Upper lobe of right lung (tissue), 1 donor: ENCODE data around the gene HSF2BP. TPM values are rescaled to one million over a fixed set of nuclear protein-coding genes. Genes with fewer than 3 reads are reported as not detected.

ENCODE experiments used
- ATAC-seq: fragments of 200-7000 bp; cut with Tn5 transposase; one replicate; pipeline ENCODE4 v1.9.1; 2020; ENCODE audit warnings: mild to moderate bottlenecking, moderate library complexity
- DNase-seq: peaks from one replicate; pipeline ENCODE4 v3.0.0-alpha.2; 2020
- H3K27ac ChIP-seq: fragments of 200-600 bp; one replicate; pipeline ENCODE4 v1.8.0; 2022
- H3K27me3 ChIP-seq: fragments of 200-600 bp; one replicate; pipeline ENCODE4 v1.8.0; 2022; ENCODE audit warnings: mild to moderate bottlenecking
- H3K36me3 ChIP-seq: fragments of 200-600 bp; one replicate; pipeline ENCODE4 v1.8.0; 2022
- H3K4me1 ChIP-seq: fragments of 200-600 bp; one replicate; pipeline ENCODE4 v1.8.0; 2022
- H3K4me3 ChIP-seq: fragments of 200-600 bp; one replicate; pipeline ENCODE4 v1.8.0; 2022; ENCODE audit warnings: mild to moderate bottlenecking
- H3K9me3 ChIP-seq: fragments of 200-600 bp; one replicate; pipeline ENCODE4 v1.8.0; 2022
- CTCF ChIP-seq: fragments of 200-600 bp; IDR thresholded peaks from one replicate; pipeline ENCODE4 v1.8.0; 2022; ENCODE audit warnings: antibody characterized with exemption
- intact Hi-C: fragments of 100-400 bp; cut with DNase I; formaldehyde crosslinking; loops from one replicate; pipeline ENCODE4 v1.11.0; 2022
- total RNA-seq: library from RNA; stranded (reverse); fragmentation: NEBNext Ultra II Directional; extraction: Animal tissue kit (Norgen Biotek cat#: 25700); gene quantifications from one replicate; pipeline ENCODE4 v1.2.1, GENCODE V29; 2021
- donor health status: DM: no; HTN: yes; CAD: no; lungs with severe emphysema.

The HSF2BP gene
- total RNA-seq, 1 donor from 2014 or later, result 0.41 TPM

DNA sequence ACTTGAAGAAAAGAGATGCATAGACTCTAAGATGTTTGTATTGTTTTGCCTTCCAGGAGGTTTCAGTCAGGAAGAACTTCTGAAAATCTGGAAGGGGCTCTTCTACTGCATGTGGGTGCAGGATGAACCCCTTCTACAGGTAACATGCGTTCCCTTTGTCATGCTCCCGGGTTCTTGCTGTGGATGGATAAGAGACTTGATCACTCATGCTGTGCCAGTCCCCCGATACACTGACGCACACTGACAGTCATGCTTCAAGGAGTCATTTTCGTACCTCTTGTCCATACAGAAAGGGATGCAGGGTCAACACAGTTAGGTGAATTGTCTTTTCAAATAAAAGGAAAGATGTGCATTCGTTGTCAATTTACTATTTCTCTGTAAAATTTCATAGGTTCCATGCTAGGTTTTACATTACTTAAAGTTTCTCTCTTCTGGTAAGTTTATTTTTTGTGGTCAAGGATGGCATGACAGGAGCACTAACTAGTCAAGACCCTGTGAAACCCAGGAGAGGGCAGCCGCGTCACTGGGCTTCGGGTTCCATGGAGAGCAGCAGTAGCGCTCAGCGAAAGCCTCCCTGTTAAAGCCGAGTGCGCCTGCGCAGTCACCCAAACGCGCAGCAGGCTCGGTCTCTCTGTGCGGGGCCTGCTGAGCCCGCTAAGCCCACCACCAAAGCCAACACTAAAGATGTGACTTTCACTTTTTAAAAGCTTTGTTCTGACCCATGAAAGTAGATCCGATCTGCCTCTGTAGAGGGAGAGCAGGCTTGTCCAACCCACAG is 10.7 kb upstream of the HSF2BP start:
- Histone ChIP-seq H3K27me3 (no peaks in the 10 kb centered on the region), H3K9me3 (no peaks in the 10 kb centered on the region)
- DNase-seq, result no peak

DNA sequence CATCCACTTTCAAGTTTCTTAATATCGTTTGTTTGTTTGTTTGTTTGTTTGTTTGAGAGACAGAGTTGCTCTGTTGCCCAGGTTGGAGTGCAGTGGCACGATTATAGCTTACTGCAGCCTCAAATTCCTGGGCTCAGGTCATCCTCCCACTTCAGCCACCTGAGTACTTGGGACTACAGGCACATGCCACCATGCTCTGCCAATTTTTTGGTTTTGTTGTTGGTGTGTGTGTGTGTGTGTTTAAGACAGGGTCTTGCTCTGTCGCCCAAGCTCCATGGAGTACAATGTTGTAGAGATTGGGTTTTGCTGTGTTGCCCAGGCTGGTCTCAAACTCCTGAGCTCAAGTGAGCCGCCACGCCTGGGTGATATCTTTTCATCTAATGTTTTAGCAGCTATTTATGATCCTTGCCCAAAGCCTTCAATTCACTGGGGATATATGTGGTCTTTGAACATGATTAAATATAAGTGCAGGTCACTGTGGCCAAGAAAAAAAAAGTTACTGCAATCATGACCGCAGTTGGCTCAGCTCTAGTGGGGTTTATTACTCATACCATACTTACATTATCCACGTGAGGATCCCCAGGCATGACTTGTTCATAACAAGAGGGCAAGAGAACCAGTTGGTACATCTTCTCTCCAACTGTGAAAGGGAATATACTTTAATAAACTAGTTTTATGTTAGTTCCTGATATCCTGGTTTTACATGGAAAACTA is 8.1 kb upstream of the HSF2BP start:
- intact Hi-C loops, result no loop called here
- no peak for ATAC-seq
- TF ChIP-seq CTCF, result no peak
- Histone ChIP-seq H3K27ac (no peak overlapping the region), H3K4me1 (peaks cover 7% of the 10 kb centered on the region), H3K36me3 (peaks cover 47% of the 10 kb centered on the region), H3K4me3 (no peak overlapping the region), H3K27me3 (no peaks in the 10 kb centered on the region), H3K9me3 (no peaks in the 10 kb centered on the region)
- DNase-seq, result no peak

More for the DNA sequence above, 10.7 kb upstream of the HSF2BP start:
- TF ChIP-seq CTCF, result no peak
- Histone ChIP-seq H3K4me3 (no peak overlapping the region), H3K27ac (no peak overlapping the region), H3K36me3 (peaks cover 47% of the 10 kb centered on the region), H3K4me1 (no peaks in the 10 kb centered on the region)
- ATAC-seq, result no peak
- intact Hi-C loops, result no loop called here

DNA sequence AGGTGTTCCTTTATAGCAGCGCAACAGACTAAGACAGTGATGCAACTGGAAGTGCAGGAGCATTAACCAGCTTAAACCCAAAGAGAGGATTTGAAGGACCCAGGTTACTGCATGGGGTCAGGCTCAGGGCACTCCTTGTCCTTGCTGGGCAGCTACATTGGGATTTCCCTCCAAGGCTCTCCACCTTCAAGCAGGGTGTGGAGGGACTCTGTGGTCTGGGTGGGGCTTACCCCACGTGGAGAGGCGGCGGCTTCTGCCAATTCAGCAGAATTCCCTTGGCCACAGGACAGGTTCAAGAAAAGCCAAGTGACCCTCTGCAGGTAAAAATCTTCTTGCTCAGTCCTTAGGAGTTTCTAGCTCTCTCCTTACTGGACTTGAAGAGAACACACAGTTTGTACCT is 6.6 kb upstream of the HSF2BP start:
- intact Hi-C loops, result no loop called here
- Histone ChIP-seq H3K27me3 (no peaks in the 10 kb centered on the region), H3K27ac (no peak overlapping the region), H3K9me3 (no peaks in the 10 kb centered on the region), H3K4me1 (peaks cover 14% of the 10 kb centered on the region), H3K4me3 (no peak overlapping the region), H3K36me3 (peaks cover 37% of the 10 kb centered on the region)
- DNase-seq (no peak), ATAC-seq (peak; percentile 50)
- TF ChIP-seq CTCF, result no peak

DNA sequence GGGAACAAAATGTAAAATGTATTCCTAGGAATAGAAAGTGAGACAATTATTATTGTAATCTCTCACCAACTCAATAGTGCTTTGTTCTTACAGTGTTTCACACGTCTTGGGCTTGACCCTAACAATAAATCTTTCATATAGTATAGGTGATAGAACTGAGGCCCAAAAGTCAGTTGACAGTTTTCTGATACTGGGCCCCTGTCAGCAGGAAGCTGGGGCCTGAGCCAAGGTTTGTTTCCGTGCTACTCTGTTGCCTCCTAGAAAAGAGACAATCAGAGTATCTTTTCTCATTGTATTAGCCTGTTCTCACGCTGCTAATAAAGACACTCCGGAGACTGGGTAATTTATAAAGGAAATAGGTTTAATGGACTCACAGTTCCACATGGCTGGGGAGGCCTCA is 5.1 kb upstream of the HSF2BP start:
- Histone ChIP-seq H3K27me3 (no peaks in the 10 kb centered on the region), H3K36me3 (peaks cover 27% of the 10 kb centered on the region), H3K4me1 (peaks cover 23% of the 10 kb centered on the region), H3K9me3 (no peaks in the 10 kb centered on the region), H3K4me3 (no peak overlapping the region), H3K27ac (no peak overlapping the region)
- intact Hi-C loops, result no loop called here
- no peak for TF ChIP-seq CTCF
- no peak for ATAC-seq
- no peak for DNase-seq

DNA sequence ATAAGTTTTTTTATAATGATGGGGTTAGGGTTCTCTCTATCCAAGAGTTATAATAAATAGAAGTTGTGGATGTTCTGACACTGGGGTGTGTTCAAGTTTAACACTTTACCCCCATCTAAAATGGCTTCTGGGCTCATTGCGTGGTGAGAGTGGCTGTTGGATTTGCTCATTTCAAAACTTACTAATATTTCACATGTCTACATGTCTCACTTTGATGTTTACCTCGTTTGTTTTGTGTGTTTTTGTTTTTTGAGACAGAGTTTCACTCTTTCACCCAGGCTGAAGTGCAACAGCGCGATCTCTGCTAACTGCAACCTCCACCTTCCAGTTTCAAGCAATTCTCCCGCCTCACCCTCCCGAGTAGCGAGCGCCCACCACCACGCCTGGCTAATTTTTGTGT is 3.7 kb upstream of the HSF2BP start:
- intact Hi-C loops, result no loop called here
- ATAC-seq (no peak), DNase-seq (no peak)
- Histone ChIP-seq H3K4me3 (no peak overlapping the region), H3K4me1 (peaks cover 28% of the 10 kb centered on the region), H3K9me3 (no peaks in the 10 kb centered on the region), H3K27ac (no peak overlapping the region), H3K27me3 (no peaks in the 10 kb centered on the region), H3K36me3 (peaks cover 27% of the 10 kb centered on the region)
- no peak for TF ChIP-seq CTCF
